T-helper 2 cell (primary cell): ENCODE results near the gene TUBD1.
"Not testable (repeated sequence)": the region's sequence is repeated elsewhere in the genome, so short reads cannot be mapped to it uniquely, and the experiment has no call there.

Experiments
- DNase-seq, 5 experiments: peaks; one replicate each; pipeline versions ENCODE4 v3.0.0 to v3.0.0-alpha.2; 2012 to 2022

TUBD1 gene

DNA sequence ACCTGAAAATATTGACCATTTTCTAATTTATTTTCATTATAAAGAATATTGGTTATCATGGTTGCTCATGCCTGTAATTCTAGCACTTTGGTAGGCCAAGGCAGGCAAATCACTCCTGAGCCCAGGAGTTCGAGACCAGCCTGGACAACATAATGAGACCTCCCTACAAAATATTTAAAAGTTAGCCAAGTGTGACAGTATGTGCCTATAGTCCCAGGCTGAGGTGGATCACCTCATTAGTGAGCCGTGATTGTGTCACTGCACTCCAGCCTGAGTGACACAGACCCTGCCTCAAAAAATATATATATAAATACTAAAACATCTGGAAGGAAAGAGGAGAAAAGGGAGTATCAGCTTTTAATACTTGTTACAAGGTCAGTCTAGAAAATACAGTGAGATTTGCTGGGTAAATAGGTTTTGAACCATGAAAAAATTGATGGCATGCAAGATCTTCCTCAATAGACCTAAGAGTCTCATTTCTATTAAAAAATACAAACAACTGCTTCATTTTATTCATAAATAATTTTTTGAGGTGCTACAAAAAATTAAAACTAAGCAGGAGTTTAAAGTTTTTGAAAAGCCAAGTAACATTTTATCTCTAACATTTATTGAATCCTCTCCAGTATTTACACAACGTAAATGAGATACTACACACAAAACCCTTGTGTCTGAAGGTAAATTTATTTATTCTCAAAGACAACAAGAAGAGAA lies 47.7 kb downstream of the TUBD1 start:
- DNase-seq = peak in 1 of 5 experiments; percentile 40

DNA sequence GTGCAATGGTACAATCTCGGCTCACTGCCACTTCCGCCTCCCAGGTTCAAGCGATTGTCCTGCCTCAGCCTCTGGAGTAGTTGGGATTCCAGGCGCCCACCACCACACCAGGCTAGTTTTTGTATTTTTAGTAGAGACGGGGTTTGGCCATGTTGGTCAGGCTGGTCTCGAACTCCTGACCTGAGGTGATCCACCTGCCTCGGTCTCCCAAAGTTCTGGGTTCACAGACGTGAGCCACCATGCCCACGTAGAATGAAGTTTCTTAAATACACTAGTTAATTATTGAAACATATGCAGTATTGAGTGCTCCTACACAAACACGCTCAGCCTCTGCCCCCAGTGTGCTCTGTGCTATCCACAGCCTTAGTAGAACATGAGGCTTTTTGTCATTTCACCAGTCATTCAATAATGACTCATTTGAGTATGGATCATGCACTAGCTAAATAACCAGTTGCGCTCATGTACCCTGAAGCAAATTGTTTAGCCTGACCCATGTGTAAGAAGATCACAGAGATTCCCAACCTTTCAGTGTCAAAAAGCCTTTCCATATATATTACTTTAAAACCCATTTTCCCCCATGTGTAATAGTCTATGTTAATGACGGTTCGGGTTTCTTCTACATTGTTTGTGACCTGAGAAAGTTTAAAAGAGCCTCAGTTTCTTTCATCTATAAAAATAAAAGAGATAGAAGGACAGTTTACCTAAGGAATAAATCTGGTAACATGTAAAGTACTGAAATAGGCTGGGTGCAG lies 49.7 kb downstream of the TUBD1 start:
- peak in 2 of 5 experiments; percentile 45 to 93 for DNase-seq

DNA sequence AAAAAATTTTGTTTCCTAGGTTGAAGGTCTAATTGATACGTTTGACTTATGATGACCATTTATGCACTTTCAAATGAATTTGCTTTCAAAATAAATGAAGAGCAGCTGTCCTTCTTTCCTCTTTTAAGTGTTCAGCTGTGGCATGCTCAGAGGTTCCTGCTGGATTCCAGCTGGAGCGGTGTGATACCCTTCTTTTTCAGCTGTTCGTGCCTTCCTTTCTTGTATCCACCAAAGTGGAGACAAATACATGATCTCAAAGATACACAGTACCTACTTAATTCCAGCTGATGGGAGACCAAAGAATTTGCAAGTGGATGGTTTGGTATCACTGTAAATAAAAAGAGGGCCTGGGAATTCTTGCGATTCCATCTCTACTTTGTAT lies 50.9 kb downstream of the TUBD1 start:
- not testable (repeated sequence) for DNase-seq

DNA sequence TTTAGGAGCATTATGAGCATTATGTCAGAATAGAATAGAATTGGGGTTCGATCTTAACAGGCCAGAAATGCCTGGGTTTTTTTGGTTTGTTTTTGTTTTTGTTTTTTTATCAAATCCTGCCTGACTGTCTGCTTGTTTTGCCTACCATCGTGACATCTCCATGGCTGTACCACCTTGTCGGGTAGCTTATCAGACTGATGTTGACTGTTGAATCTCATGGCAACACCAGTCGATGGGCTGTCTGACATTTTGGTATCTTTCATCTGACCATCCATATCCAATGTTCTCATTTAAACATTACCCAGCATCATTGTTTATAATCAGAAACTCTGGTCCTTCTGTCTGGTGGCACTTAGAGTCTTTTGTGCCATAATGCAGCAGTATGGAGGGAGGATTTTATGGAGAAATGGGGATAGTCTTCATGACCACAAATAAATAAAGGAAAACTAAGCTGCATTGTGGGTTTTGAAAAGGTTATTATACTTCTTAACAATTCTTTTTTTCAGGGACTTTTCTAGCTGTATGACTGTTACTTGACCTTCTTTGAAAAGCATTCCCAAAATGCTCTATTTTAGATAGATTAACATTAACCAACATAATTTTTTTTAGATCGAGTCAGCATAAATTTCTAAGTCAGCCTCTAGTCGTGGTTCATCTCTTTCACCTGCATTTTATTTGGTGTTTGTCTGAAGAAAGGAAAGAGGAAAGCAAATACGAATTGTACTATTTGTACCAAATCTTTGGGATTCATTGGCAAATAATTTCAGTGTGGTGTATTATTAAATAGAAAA lies 51.5 kb downstream of the TUBD1 start:
- DNase-seq = peak in 1 of 5 experiments; percentile 83

DNA sequence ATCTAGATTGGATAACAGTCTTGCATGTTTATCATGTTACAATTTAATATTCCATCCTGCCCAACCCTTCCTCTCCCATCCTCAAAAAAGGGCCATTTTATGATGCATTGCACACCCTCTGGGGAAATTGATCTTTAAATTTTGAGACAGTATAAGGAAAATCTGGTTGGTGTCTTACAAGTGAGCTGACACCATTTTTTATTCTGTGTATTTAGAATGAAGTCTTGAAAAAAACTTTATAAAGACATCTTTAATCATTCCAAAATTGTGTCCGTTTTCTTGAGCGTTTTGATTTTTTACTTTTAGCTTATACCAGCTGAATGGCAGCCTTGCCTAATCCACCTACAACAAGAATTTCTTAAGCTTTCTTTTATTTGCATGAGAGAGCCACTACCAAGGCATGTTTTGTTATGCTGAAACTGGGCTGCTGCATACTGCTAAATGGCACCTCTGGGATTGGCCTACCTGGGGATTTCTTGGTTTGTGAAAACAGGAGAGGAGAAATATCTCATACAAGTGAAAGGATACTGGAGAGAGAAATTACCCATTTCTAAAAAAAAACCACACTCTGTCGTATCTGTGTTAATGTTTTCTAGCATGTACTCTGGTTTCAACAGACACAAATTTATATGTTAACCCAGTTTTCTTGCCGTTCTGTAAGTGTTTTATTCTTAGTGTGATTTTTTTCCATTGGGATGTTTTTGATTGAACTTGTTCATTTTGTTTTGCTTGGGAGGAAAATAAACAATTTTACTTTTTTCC lies 52.2 kb downstream of the TUBD1 start:
- peak in 1 of 5 experiments; percentile 66 for DNase-seq

DNA sequence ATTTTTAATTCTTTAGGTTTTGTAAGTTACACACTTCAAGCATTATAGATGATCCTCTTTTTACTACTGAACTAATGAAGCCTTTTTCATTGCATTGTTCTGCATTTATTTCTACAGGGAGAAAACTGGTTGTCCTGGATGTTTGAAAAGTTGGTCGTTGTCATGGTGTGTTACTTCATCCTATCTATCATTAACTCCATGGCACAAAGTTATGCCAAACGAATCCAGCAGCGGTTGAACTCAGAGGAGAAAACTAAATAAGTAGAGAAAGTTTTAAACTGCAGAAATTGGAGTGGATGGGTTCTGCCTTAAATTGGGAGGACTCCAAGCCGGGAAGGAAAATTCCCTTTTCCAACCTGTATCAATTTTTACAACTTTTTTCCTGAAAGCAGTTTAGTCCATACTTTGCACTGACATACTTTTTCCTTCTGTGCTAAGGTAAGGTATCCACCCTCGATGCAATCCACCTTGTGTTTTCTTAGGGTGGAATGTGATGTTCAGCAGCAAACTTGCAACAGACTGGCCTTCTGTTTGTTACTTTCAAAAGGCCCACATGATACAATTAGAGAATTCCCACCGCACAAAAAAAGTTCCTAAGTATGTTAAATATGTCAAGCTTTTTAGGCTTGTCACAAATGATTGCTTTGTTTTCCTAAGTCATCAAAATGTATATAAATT lies 53.0 kb downstream of the TUBD1 start:
- peak in 1 of 5 experiments; percentile 58 for DNase-seq

DNA sequence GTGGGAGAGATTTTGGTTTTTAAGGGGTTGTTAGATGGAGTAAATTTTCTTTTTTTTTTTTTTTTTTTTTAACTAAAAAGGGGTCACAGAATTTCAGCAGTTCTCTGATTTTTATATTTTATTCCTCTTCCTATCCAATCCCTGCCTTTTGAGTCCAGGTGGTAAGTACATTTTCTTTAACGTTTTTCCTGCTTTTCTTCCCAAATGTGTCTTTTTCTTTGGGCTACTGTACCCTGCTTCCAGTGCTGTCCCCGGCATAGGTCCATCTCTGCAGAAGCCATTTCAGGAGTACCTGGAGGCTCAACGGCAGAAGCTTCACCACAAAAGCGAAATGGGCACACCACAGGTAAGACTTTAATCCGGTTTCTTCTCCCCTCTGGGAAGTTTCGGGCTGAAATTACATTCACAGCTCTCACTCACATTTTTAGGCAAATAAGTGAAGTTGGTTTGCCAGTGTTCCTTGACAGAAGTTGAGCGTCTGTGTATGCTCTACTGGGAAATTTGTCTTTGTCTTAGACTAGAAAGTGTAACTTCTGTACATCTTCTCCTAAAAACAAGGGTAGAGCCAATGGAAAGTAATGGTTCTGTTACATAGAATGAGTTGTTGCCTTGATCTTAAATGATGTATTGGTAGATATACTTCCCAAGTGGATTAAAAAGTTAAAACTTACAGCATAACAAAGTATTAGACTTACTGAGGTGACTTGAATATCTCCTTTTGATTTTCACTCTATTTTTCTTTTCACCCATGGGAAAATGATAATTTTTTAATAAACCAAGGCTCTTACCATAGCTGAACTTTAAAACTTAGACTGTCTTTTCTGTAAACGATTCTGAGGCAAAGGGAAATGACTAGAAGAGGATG lies 54.5 kb downstream of the TUBD1 start:
- peak in 1 of 5 experiments; percentile 77 for DNase-seq

DNA sequence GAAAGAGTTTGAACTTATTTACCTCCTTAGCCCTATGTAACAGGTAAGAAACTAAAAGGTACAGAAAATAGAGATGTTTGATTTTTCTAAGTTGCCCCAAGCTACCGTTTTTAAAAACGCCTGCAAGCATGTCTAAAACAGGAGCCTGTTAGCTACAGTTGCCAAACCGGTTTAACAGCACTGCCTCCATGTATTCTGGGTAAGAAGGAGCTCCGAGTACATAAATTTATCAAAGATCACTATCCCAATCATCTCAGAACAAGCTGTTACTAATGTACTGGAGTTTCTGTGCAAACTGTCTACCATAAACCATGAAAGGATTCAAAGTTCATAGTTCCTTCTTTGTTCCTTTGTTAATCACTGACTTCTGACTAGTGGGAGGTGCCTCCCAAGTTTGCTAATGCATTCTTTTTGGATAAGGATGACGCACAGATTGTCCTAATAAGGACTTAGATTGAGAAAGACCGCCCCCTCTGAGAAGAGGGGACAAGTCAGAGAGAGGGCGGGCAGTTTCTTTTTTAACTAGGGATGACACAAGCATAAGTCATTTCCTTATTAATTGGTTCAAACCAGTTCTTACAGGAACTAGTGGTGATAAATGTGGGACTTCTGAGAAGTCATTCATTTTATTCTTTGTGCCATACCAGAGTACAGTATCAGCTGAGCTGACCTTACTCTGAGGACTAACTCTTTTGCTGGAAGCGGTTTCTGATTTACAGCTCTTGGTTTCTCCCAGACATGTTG lies 55.3 kb downstream of the TUBD1 start:
- DNase-seq = peak in 3 of 5 experiments; percentile 59 to 99 (median 84)

DNA sequence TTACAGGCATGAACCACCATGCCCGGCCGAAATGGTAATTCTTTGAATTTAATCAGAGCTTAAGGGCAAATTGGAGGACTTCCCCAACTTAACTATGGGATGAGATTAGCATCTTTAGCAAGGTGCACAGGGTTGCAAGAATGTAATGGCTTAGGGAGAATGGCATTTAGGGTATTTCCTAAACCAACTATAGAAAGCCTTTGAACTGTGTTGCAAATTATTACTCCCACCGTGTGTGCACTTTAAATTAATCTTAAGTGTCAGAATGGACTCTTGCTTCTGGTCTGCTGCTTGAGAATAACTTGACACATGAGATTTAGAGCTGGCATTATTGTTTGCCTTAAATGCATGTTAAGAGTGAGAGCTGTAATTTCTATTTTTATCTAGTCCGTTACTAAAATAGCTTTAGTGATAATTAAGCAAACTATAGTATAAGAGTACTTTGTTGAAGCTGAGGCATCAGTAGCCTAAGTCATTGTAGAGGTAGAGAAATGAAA lies 59.8 kb downstream of the TUBD1 start:
- peak in 1 of 5 experiments; percentile 49 for DNase-seq

DNA sequence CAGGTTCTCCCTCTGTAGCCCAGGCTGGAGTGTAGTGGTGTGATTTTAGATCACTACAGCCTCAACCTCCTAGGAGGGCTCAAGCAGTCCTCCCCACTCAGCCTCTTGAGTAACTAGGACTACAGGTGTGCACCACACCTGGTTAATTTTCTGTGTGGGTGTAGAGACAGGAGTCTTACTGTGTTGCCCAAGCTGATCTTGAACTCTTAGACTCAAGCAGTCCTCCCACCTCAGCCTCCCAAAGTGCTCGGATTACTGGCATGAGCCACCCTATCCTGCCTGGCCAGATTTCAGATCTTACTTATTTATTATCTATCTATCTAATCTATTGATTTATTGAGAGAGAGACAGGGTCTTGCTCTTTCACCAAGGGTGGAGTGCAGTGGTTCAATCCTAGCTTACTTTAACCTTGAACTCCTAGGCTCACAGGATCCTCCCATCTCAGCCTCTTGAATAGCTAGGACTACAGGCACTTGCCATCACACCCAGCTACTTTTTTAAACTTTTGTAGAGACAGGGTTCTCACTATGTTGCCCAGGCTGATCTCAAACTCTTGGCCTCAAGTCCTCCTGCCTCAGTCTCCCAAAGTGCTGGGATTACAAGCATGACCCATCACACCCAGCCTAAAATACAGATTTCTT lies 61.8 kb downstream of the TUBD1 start:
- DNase-seq = peak in 1 of 5 experiments; percentile 56

DNA sequence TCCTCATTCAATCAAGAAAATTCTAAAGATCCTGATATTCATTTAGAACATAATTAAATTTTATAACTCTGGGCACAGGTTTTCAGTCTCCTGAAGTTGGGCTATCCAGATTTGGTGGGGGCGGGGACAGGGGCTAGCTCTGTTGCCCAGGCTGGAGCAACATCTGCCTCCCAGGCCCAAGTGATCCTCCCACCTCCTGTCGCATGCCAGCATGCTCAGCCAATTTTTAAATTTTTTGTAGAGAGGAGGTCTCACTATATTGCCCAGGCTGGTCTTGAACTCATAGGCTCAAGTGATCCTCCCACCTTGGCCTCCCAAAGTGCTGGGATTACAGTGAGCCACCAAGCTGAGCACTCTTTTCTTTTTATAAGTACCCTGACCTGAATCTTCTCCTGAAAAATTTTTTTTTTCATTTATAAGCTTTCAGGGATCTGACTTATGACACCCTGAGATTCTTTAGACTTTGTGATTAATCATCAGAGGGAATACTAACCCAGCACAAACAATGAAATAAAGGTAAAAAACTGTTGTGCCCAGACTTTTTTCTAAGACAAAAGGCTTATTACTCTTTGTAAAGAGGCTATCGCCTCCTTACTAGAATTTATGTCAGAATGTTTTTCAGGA lies 62.6 kb downstream of the TUBD1 start:
- peak in 1 of 5 experiments; percentile 75 for DNase-seq

DNA sequence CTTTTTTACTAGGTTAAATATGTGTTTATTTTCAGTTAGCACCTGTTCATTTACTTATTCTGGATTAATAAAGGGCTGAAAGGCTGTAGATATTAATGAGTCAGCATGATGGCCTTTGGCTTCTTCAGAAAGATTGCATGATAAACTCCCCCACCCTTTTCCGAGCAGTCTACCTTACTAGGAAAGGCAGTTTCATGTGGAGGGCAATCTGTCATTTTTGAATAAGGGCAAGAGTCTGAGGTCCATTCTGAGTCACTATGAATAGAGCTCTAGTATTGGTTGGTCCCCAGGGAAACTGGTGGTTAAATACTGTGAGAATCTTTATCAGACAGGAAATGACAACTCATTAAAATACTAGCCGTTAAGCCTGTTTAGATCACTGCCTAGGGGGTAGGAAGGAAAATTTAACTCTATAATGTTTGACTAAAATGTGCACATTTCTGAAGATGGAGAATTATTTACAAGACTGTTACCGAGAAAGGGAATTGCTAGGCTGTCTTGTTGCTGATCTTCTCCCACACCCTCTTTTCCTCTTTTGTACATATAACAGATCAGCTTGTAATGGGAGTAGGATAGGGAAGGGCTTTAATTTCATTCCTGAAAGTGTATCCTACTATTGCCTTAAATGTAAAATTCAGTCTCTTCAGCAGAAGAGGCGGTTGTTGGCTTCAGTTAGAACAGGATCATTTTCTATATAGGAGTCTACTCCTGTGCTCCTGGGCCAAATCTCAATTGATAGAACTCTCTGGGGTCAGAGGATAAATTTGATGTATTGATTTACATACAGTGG lies 63.3 kb downstream of the TUBD1 start:
- DNase-seq = peak in 2 of 5 experiments; percentile 45 to 98

DNA sequence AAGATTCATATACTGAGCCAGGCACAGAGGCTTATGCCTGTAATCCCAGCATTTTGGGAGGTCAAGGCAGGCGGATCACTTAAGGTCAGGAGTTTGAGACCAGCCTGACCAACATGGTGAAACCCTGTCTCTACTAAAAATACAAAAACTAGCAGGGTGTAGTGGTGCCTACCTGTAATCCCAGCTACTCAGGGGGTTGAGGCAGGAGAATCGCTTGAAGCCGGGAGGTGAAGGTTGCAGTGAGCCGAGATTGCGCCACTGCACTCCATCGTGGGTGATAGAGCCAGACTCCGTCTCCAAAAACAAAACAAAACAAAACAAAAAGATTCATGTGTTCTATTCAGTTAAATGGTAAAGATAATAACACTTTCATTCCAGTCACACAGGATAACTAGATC lies 63.9 kb downstream of the TUBD1 start:
- DNase-seq = not testable (repeated sequence)

DNA sequence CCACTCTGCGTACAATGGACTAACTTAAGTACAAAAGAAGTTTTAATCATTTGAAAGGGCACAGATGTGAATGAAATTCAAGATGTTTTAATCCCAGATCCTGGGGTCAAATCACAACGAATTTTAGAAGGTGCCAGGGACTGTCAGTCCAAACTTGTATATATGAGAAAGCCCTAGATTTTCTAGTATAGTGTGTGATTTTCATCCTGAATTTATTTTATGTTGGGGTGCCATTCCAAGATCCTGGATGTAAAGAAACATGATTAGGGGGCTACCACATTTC lies 64.3 kb downstream of the TUBD1 start:
- DNase-seq = no peak

DNA sequence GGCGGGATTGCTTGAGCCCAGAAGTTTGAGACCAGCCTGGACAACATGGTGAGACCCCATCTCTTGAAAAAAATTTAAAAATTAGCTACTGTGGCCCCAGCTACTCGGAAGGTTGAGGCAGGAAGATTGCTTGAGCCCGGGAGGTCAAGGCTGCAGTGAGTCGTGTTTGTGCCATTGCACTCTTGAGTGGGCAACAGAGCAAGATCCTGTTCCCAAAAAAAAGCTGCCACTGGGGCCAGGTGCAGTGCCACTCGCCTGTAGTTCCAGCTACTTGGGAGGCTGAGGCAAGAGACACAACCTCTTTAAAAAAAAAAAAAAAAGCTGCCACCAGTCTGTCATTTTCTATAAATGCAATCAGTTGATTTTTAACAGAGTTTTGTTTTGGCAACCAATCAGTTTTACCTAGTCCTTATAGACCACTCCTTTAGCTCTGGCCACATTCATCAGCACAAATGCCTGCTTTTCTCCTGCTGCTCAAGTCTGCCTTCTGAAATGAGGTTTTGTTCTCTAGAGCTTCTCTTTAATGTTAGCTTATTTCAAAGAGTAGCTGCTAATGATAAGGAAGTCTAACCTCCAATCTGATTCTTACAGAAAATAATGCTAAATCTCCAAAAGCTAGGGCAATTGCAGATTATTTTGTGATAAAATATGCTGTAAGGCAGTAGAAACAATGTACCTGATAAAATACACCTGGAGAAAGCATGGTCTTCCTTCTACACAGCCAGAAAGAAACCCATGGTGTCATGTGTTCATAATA lies 64.8 kb downstream of the TUBD1 start:
- peak in 1 of 5 experiments; percentile 84 for DNase-seq

DNA sequence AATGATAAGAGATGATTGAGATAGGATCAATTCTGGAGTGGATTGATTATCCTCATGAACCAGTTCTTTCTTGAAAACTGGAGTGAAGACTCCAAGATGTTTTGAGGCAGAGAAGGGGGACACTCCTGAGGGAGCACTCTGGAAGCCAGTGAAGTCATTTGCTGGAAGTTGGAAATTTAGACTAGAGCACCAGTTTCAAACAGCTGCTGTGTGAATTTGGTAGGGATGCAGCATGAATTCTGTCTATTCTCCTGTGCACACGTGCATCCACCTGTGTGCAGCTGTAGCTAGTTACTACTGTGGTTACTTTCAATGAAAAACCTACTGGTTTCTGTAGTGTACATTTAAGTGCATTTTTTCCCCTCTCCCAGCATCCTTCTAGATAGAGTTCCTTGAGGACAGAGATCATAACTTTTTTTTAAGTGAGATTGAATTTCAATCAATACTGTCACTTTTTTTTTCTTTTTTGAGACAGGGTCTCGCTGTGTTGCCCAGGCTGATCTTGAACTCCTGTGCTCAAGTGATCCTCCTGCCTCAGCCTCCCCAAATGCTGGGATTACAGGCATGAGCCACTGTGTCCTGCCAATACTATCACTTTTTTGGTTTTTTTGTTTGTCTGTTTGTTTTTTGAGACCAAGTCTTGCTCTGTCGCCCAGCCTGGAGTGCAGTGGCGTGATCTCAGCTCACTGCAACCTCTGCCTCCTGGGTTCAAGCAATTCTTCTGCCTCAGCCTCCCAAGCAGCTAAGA lies 65.9 kb downstream of the TUBD1 start:
- DNase-seq = peak in 1 of 5 experiments; percentile 61
